Measurements from ENCODE around the gene DNAL4. TPM values are rescaled to one million over a fixed set of nuclear protein-coding genes. Genes with fewer than 3 reads are reported as not detected.

The DNAL4 gene
- polyA plus RNA-seq, 2 of the 4 experiments (the other 2 are of a cell fraction), result 7.7 to 9.8 TPM

- DNase-seq (ENCODE audit: low read depth in 1 of 2, low spot score in 1 of 2) (no peak), ATAC-seq (no peak), FAIRE-seq (no peak)
- CTCF ChIA-PET, result interaction anchor here (1.0 to 2.2 kb wide), 3 partner anchors 12 to 354 kb away, joined by 3 to 19 read pairs (median 8); no protein-coding TSS in a partner anchor
- Histone ChIP-seq H3K27ac (no peak overlapping the region), H3K9me3 (no peaks in the 10 kb centered on the region), H3K4me3 (no peak overlapping the region), H3K4me1 (no peaks in the 10 kb centered on the region), H3K4me2 (no peak overlapping the region)
- 89% methylated on average over 8 of the region's 13 CpGs for WGBS (ENCODE audit: missing lambda C conversion rate)
- TF ChIP-seq HDAC2 (IDR thresholded peaks at IDR 0.05) (no peak), JUNB (IDR thresholded peaks at IDR 0.05) (no peak), CBX8 (IDR thresholded peaks at IDR 0.05) (no peak), E2F6 (IDR thresholded peaks at IDR 0.05; ENCODE audit: borderline replicate concordance, low read depth) (no peak), ZNF302 (CRISPR knock-in tag; IDR thresholded peaks at IDR 0.05) (no peak), TFCP2L1 (CRISPR knock-in tag; IDR thresholded peaks at IDR 0.05) (no peak), RNF2 (IDR thresholded peaks at IDR 0.05; ENCODE audit: borderline replicate concordance, low read depth) (no peak), NR3C1 (IDR thresholded peaks at IDR 0.05) (no peak), RCOR1 (IDR thresholded peaks at IDR 0.05; ENCODE audit: low read depth, low read length) (no peak), HOXA7 (CRISPR knock-in tag; IDR thresholded peaks at IDR 0.05) (no peak)
- POLR2A ChIA-PET, result no interaction called here
Observed at GRCh38 chr22:38781033-38781432, 12.9 kb downstream of the DNAL4 start.

- Histone ChIP-seq H3K9me3 (no peaks in the 10 kb centered on the region), H3K4me3 (no peak overlapping the region), H3K4me2 (no peak overlapping the region), H3K4me1 (no peaks in the 10 kb centered on the region), H3K27ac (no peak overlapping the region)
- ATAC-seq (no peak), FAIRE-seq (no peak), DNase-seq (ENCODE audit: low read depth in 1 of 2, low spot score in 1 of 2) (no peak)
- POLR2A ChIA-PET, result no interaction called here
- no peak for TF ChIP-seq RNF2 (IDR thresholded peaks at IDR 0.05; ENCODE audit: borderline replicate concordance, low read depth)
- TF ChIP-seq SMC3 (IDR thresholded peaks at IDR 0.05), result no peak
- no peak for TF ChIP-seq HMGXB4 (CRISPR knock-in tag; IDR thresholded peaks at IDR 0.05; ENCODE audit: borderline replicate concordance)
- TF ChIP-seq FOXS1 (CRISPR knock-in tag; IDR thresholded peaks at IDR 0.05), result no peak
- no peak for TF ChIP-seq HOXB13 (CRISPR knock-in tag; IDR thresholded peaks at IDR 0.05; ENCODE audit: low read depth)
- no peak for TF ChIP-seq RFX5 (IDR thresholded peaks at IDR 0.05)
- TF ChIP-seq TP53 (CRISPR knock-in tag; IDR thresholded peaks at IDR 0.05), result no peak
- TF ChIP-seq HOXB5 (CRISPR knock-in tag; IDR thresholded peaks at IDR 0.05), result no peak
- no peak for TF ChIP-seq E2F6 (IDR thresholded peaks at IDR 0.05; ENCODE audit: borderline replicate concordance, low read depth)
- TF ChIP-seq MAX (IDR thresholded peaks at IDR 0.05), result no peak
- TF ChIP-seq KDM1A (IDR thresholded peaks at IDR 0.05; ENCODE audit: low read depth), result no peak
- TF ChIP-seq RAD21 (conservative IDR thresholded peaks at IDR 0.05 in 1 of 2, IDR thresholded peaks at IDR 0.05 in 1 of 2), result no peak
- no peak for TF ChIP-seq MYC (IDR thresholded peaks at IDR 0.05; ENCODE audit: borderline replicate concordance, low read length)
- no peak for TF ChIP-seq USF2 (IDR thresholded peaks at IDR 0.05)
- no peak for TF ChIP-seq CBX2 (IDR thresholded peaks at IDR 0.05; ENCODE audit: borderline replicate concordance, low read depth)
- TF ChIP-seq KDM5A (IDR thresholded peaks at IDR 0.05), result no peak
- CTCF ChIA-PET, result interaction anchor here (1.0 to 2.8 kb wide), 9 partner anchors 8 to 92 kb away, joined by 3 to 10 read pairs (median 4); no protein-coding TSS in a partner anchor
- WGBS (ENCODE audit: missing lambda C conversion rate), result 90% methylated on average over 16 of the region's 27 CpGs
Observed at GRCh38 chr22:38777087-38777671, 16.8 kb downstream of the DNAL4 start.
